Calu3 (cell line): ENCODE results near the gene CCDC150. TPM values are rescaled to one million over a fixed set of nuclear protein-coding genes. Genes with fewer than 3 reads are reported as not detected.

Experiments
- BruUV-seq: library from RNA; stranded (reverse); fragments of 400-500 nt; replicated peaks from 2 replicates; lab custom pipeline; 2021; lab: Mats Ljungman, UMichigan
- CTCF ChIA-PET: fragments of 300-600 bp; sonication (Branson Sonifier 250); formaldehyde crosslinking; loops from one replicate; lab custom pipeline; 2022; ENCODE audit warnings: antibody characterized with exemption; lab: Charles Lee
- DNase-seq: peaks from one replicate; pipeline ENCODE4 v3.0.0; 2022
- H3K27ac Mint-ChIP-seq: one replicate; pipeline ENCODE4 v1.8.0; 2022; ENCODE audit warnings: mixed read lengths; ENCODE audit not compliant: unreplicated experiment
- H3K27me3 Mint-ChIP-seq: one replicate; pipeline ENCODE4 v1.8.0; 2022; ENCODE audit warnings: mixed read lengths; ENCODE audit not compliant: unreplicated experiment
- H3K36me3 Mint-ChIP-seq: one replicate; pipeline ENCODE4 v1.8.0; 2022; ENCODE audit warnings: mild to moderate bottlenecking, moderate library complexity, mixed read lengths; ENCODE audit not compliant: insufficient read depth, unreplicated experiment
- H3K4me1 Mint-ChIP-seq: one replicate; pipeline ENCODE4 v1.8.0; 2022; ENCODE audit warnings: mild to moderate bottlenecking, low read depth, mixed read lengths; ENCODE audit not compliant: unreplicated experiment
- H3K4me3 Mint-ChIP-seq: one replicate; pipeline ENCODE4 v1.8.0; 2022; ENCODE audit warnings: mild to moderate bottlenecking, low read depth, moderate library complexity, mixed read lengths; ENCODE audit not compliant: unreplicated experiment
- H3K9me3 Mint-ChIP-seq: one replicate; pipeline ENCODE4 v1.8.0; 2022; ENCODE audit warnings: low read depth, mixed read lengths; ENCODE audit not compliant: unreplicated experiment
- CTCF ChIP-seq: fragments of 200-600 bp; IDR thresholded peaks from one replicate; pipeline ENCODE4 v1.8.0; 2022; ENCODE audit warnings: antibody characterized with exemption; ENCODE audit not compliant: unreplicated experiment
- intact Hi-C: fragments of 100-400 bp; cut with micrococcal nuclease; formaldehyde crosslinking; loops from one replicate; pipeline ENCODE4 v1.10.0; 2022; ENCODE audit not compliant: unreplicated experiment
- total RNA-seq: library from RNA; stranded (reverse); gene quantifications from 2 replicates; pipeline ENCODE4 v1.2.3, GENCODE V29; 2022

The CCDC150 gene
- total RNA-seq, 1 experiment from 2014 or later = 21.7 TPM

DNA sequence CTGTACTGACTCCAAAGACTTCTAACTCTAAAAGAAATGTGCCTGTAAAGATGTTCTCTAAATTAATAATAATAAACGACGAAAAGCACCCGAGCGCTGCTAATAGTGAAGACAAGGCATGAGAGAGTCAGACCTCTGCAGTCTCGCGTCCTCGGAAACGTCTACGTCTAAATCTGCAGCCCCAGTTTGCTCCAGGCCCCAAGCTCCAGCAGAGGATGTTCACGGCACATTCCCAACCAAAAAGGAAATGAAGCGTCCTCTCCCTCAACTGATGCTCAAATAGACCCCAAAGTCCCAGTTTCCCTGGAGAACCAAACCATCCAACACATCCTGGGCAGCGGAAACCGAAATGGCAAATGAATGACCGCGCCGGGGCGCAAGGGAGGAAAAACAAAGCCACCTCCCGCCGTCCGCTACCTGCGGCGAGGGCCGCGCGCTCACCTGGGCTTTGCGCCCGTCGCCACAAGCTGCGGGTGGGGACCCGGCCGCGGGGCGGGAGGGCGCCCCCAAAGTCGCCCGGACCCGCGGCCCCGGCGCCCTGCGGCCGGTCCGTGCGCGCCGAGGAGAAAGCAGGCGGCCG, 47.1 kb upstream of the CCDC150 start:
- TF ChIP-seq CTCF = peak; percentile 38
- CTCF ChIA-PET = interaction anchor here (0.8 to 1.3 kb wide), 2 partner anchors 15 to 514 kb away, joined by 3 to 4 read pairs; no protein-coding TSS in a partner anchor
- peak; percentile 66 for DNase-seq
- no peak overlapping the region for H3K27ac Mint-ChIP-seq
- peaks cover 15% of the 10 kb centered on the region for H3K36me3 Mint-ChIP-seq
- no peaks in the 10 kb centered on the region for H3K9me3 Mint-ChIP-seq
- intact Hi-C loops = no loop called here
- H3K4me3 Mint-ChIP-seq = peak overlapping the region; percentile 75
- no peaks in the 10 kb centered on the region for H3K4me1 Mint-ChIP-seq
- BruUV-seq = no TSS peak
- peaks cover 30% of the 10 kb centered on the region for H3K27me3 Mint-ChIP-seq

GRCh38 chr2:196592911-196593881, 46.3 kb upstream of the CCDC150 start, which contains the start of gene HECW2:
HECW2 (minus strand) TSS chr2:196593554.
- peak; percentile 53 for DNase-seq
- Mint-ChIP-seq H3K27ac (no peak within 1 kb of the TSS), H3K36me3 (peaks cover 15% of the 10 kb centered on the region), H3K27me3 (peaks cover 30% of the 10 kb centered on the region), H3K4me3 (peak within 1 kb of the TSS; percentile 75), H3K4me1 (no peaks in the 10 kb centered on the region), H3K9me3 (no peaks in the 10 kb centered on the region)
- CTCF ChIA-PET = interaction anchor here (0.8 kb wide), 1 partner anchor 515 kb away, joined by 3 read pairs; no protein-coding TSS in a partner anchor
- no peak for TF ChIP-seq CTCF
- intact Hi-C loops = no loop called here
- no TSS peak for BruUV-seq

DNA sequence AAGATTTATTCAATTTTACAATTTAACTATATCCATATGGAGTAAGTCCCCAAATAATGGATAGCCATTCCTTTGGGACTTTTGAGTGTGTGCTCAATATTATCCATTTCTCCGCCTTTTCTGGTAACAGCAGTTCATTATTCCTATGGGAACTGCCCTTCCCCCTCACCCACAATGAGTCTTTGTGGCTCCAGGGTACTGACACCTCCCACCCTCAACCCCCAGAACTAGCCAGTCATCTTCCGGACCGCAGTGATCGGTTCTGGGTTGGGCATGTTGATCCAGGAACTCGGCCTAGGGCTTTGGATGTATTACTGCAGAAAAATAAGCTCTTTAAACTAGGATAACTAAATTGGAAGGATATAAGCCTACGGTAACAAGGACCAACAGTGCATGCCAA, 45.4 kb upstream of the CCDC150 start:
- TF ChIP-seq CTCF = no peak
- Mint-ChIP-seq H3K27me3 (peaks cover 30% of the 10 kb centered on the region), H3K9me3 (no peaks in the 10 kb centered on the region), H3K4me1 (no peaks in the 10 kb centered on the region), H3K36me3 (peaks cover 15% of the 10 kb centered on the region), H3K27ac (no peak overlapping the region), H3K4me3 (no peak overlapping the region)
- no TSS peak for BruUV-seq
- CTCF ChIA-PET = no interaction called here
- DNase-seq = no peak
- intact Hi-C loops = no loop called here

- CTCF ChIA-PET = no interaction called here
- no TSS peak for BruUV-seq
- TF ChIP-seq CTCF = no peak
- peaks cover 10% of the 10 kb centered on the region for H3K4me1 Mint-ChIP-seq
- H3K27ac Mint-ChIP-seq = no peak overlapping the region
- H3K36me3 Mint-ChIP-seq = peaks cover 11% of the 10 kb centered on the region
- peaks cover 30% of the 10 kb centered on the region for H3K27me3 Mint-ChIP-seq
- DNase-seq = no peak
- H3K4me3 Mint-ChIP-seq = no peak overlapping the region
- H3K9me3 Mint-ChIP-seq = no peaks in the 10 kb centered on the region
- intact Hi-C loops = no loop called here
Observed at GRCh38 chr2:196597531-196597930, 42.0 kb upstream of the CCDC150 start.
